ENCODE data around the gene EDNRA. TPM values are rescaled to one million over a fixed set of nuclear protein-coding genes. Genes with fewer than 3 reads are reported as not detected.

The EDNRA gene
- total and polyA plus RNA-seq, 2 donors (not counting 3 experiments of a cell fraction or from before 2014, with no cell fraction given), result 0.01 TPM; not detected in 1

GRCh38 chr4:147547314-147548056 is 66.6 kb downstream of the EDNRA start:
- no peak overlapping the region for H3K27ac ChIP-seq (ENCODE audit: insufficient read depth, low read depth, low read length)
- peaks cover 3% of the 10 kb centered on the region for H3K4me1 ChIP-seq (ENCODE audit: control insufficient read depth, extremely low read depth, insufficient read depth, low read length)
- H3K27me3 ChIP-seq (ENCODE audit: control insufficient read depth in 2 of 2, insufficient read depth in 2 of 2, low read length in 2 of 2), result peaks cover 0 to 2% of the 10 kb centered on the region in 2 experiments
- FAIRE-seq (no peak), DNase-seq (ENCODE audit: low read depth, low spot score) (no peak)
- no peaks in the 10 kb centered on the region for H4K20me1 ChIP-seq (replicated peaks; ENCODE audit: control insufficient read depth, extremely low read depth, insufficient read depth, low read length)
- H3K9me3 ChIP-seq (replicated peaks; ENCODE audit: control insufficient read depth, insufficient read depth, low read length), result no peaks in the 10 kb centered on the region
- H3K79me2 ChIP-seq (ENCODE audit: control insufficient read depth, insufficient read depth, low read length), result no peaks in the 10 kb centered on the region
- no peak overlapping the region for H3K4me2 ChIP-seq (ENCODE audit: insufficient read depth, low read length)
- no peak for TF ChIP-seq GATA2 (IDR thresholded peaks at IDR 0.05; ENCODE audit: insufficient read depth, insufficient read length, low read depth, low read length)
- no peak for TF ChIP-seq CTCF (IDR thresholded peaks at IDR 0.05; ENCODE audit: extremely low read depth in 1 of 2, insufficient read depth in 1 of 2, low read depth in 1 of 2, low read length in 2 of 2)
- no peak for TF ChIP-seq MAX (IDR thresholded peaks at IDR 0.05; ENCODE audit: insufficient read depth, insufficient read length)
- no peak for TF ChIP-seq MYC (IDR thresholded peaks at IDR 0.05; ENCODE audit: low read depth, low read length)
- no peak for TF ChIP-seq FOS (IDR thresholded peaks at IDR 0.05; ENCODE audit: borderline replicate concordance, insufficient read depth, low read length)
- TF ChIP-seq POLR2A (IDR thresholded peaks at IDR 0.05; ENCODE audit: low read depth, low read length), result no peak
- no peak for TF ChIP-seq JUN (IDR thresholded peaks at IDR 0.05; ENCODE audit: borderline replicate concordance, insufficient read depth, insufficient read length, low read depth)
- no peak for TF ChIP-seq EZH2 (IDR thresholded peaks at IDR 0.05; ENCODE audit: borderline replicate concordance, low read depth, low read length, severe bottlenecking)
- no peak for TF ChIP-seq POLR2AphosphoS5 (IDR thresholded peaks at IDR 0.05; ENCODE audit: insufficient read depth, low read depth, low read length)
- no peak overlapping the region for H3K9ac ChIP-seq (replicated peaks; ENCODE audit: extremely low read depth, insufficient read depth, low read length)
- H3K4me3 ChIP-seq (replicated peaks in 1 of 3; ENCODE audit: insufficient read depth in 1 of 3, low read depth in 1 of 3, low read length in 3 of 3), result no peak overlapping the region
- no TSS peak for BruUV-seq (replicated peaks)
- ChIA-PET CTCF (interaction anchor here (1.0 to 1.7 kb wide), 2 partner anchors 29 to 386 kb away, joined by 4 read pairs; no protein-coding TSS in a partner anchor), POLR2A (no interaction called here)
- dilution Hi-C loops (cut with MboI; ENCODE audit: extremely low pct_ligation_motif_present, low sequenced_read_pairs), result no loop called here
- intact Hi-C loops (cut with micrococcal nuclease), result no loop called here
- no peaks in the 10 kb centered on the region for H3K9me1 ChIP-seq (replicated peaks; ENCODE audit: control insufficient read depth, extremely low read depth, insufficient read depth, low read length)
- no peaks in the 10 kb centered on the region for H3K36me3 ChIP-seq (ENCODE audit: control insufficient read depth in 2 of 2, extremely low read depth in 1 of 2, insufficient read depth in 2 of 2, low read length in 2 of 2)
- H2AFZ ChIP-seq (ENCODE audit: low read depth, low read length), result no peak overlapping the region
